GM23248 (cell line): ENCODE results near the gene ZNF813. TPM values are rescaled to one million over a fixed set of nuclear protein-coding genes. Genes with fewer than 3 reads are reported as not detected.

Experiments
- DNase-seq: peaks from one replicate; pipeline ENCODE4 v3.0.0-alpha.2; 2015
- H2AFZ ChIP-seq: fragments of 200-600 bp; sonication (generic); 2 replicates; pipeline ENCODE4 v1.6.1; 2016; ENCODE audit warnings: antibody characterized with exemption
- H3F3A ChIP-seq: fragments of 200-600 bp; sonication (generic); 2 replicates; pipeline ENCODE4 v1.6.1; 2016; ENCODE audit warnings: mild to moderate bottlenecking, antibody characterized with exemption, mixed run types; ENCODE audit not compliant: insufficient read depth
- H3K27ac ChIP-seq: fragments of 200-600 bp; sonication (generic); 2 replicates; pipeline ENCODE4 v1.5.1; 2016; ENCODE audit warnings: mild to moderate bottlenecking
- H3K27me3 ChIP-seq: fragments of 200-600 bp; sonication (generic); replicated peaks from 2 replicates; pipeline ENCODE4 v1.6.1; 2016; ENCODE audit warnings: mild to moderate bottlenecking; ENCODE audit not compliant: insufficient read depth
- H3K36me3 ChIP-seq: fragments of 200-600 bp; sonication (generic); 2 replicates; pipeline ENCODE4 v1.6.1; 2016; ENCODE audit warnings: low read depth, mild to moderate bottlenecking
- H3K4me1 ChIP-seq: fragments of 200-600 bp; sonication (generic); 2 replicates; pipeline ENCODE4 v1.6.1; 2016; ENCODE audit warnings: mild to moderate bottlenecking; ENCODE audit not compliant: insufficient read depth
- H3K4me2 ChIP-seq: fragments of 200-600 bp; sonication (generic); one replicate; pipeline ENCODE4 v1.6.1; 2016; ENCODE audit warnings: mild to moderate bottlenecking; ENCODE audit not compliant: unreplicated experiment
- H3K4me3 ChIP-seq: fragments of 200-600 bp; sonication (generic); 2 replicates; pipeline ENCODE4 v1.5.1; 2016; ENCODE audit warnings: mild to moderate bottlenecking
- H3K79me2 ChIP-seq: fragments of 200-600 bp; sonication (generic); 2 replicates; pipeline ENCODE4 v1.6.1; 2016; ENCODE audit warnings: mild to moderate bottlenecking; ENCODE audit not compliant: insufficient read depth
- H3K9ac ChIP-seq: fragments of 200-600 bp; sonication (generic); 2 replicates; pipeline ENCODE4 v1.6.1; 2016; ENCODE audit warnings: mild to moderate bottlenecking
- H3K9me2 ChIP-seq: fragments of 200-600 bp; sonication (generic); 2 replicates; pipeline ENCODE4 v1.6.1; 2016; ENCODE audit warnings: mixed run types, mild to moderate bottlenecking, moderate library complexity; ENCODE audit not compliant: insufficient read depth
- H3K9me3 ChIP-seq: fragments of 200-600 bp; sonication (generic); one replicate; pipeline ENCODE4 v1.6.1; 2017; ENCODE audit warnings: low read depth
- H4K20me1 ChIP-seq: fragments of 200-600 bp; sonication (generic); 2 replicates; pipeline ENCODE4 v1.6.0; 2016; ENCODE audit not compliant: insufficient read depth
- EZH2 ChIP-seq: fragments of 200-600 bp; sonication (generic); IDR thresholded peaks from 2 replicates; pipeline ENCODE4 v1.6.1; 2018; ENCODE audit warnings: antibody characterized with exemption, mild to moderate bottlenecking; ENCODE audit not compliant: insufficient read depth, poor library complexity, severe bottlenecking
- EZH2phosphoT487 ChIP-seq: fragments of 200-600 bp; sonication (generic); IDR thresholded peaks from 2 replicates; pipeline ENCODE4 v1.6.1; 2018; ENCODE audit warnings: antibody characterized with exemption, moderate library complexity, mild to moderate bottlenecking, low read depth; ENCODE audit not compliant: insufficient read depth
- WGBS, 2 experiments: methylation state at CpG; one replicate each; pipeline ENCODE4 v1.1.6; 2015 to 2017; ENCODE audit warnings: low lambda C conversion rate in 2 of 2, low coverage in 1 of 2; ENCODE audit errors: missing lambda C conversion rate in 2 of 2; 5-methylcytosine and 5-hydroxymethylcytosine counted together
- in situ Hi-C: fragments of 300-500 bp; cut with MboI; formaldehyde crosslinking; loops from 2 replicates; pipeline ENCODE4 v1.15.0; 2020
- polyA plus RNA-seq: library from polyadenylated mRNA; unstranded; fragments of >200 nt; fragmentation: Nextera tagmentation; extraction: Ambion mirVana; gene quantifications from 2 replicates; pipeline ENCODE4 v1.2.1, GENCODE V29; 2016
- total RNA-seq: library from RNA; depleted of rRNA; stranded (reverse); fragments of >200 nt; shearing (Covaris generic); gene quantifications from 2 replicates; pipeline ENCODE4 v1.2.3, GENCODE V29; 2014; rRNA removed

Gene ZNF813
- total and polyA plus RNA-seq, 2 experiments from 2014 or later, result 1.0 to 2.7 TPM

DNA sequence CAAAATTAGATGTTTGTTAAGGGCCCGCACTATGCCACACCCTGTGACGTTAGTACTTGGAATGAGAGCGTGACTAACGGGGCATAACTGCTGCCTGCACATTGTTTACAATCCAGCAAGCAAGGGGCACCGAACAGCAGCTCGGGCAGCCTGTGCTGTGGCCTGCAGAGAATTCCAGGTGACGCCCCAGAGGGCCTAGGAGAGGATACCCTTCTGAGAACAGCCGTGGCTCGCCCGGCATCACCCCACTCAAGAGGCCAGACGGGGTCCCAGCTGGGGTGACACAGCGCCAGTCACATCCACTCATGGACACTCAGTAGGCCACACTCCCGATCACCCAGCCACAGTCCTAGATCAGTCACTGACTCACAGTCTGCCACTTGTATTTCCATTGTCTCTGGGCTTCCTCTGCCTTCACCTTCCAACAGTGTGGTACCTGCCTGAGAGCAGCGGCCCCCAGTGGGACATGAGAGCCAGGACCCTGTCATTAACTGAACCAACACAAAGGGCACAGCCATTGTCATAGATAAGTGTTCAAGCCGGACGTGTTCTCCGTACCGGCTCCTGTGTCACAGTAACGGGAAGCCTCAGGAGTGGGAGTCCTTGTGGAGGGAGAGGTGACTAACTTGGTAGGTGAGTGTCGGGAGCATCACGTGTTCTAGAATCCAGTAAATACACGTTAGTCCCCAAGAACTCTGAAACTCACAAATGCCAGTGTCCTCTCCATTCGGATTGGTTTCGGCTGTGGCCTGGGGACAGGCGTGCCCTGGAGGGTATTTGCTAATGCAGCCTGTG lies 77.9 kb downstream of the ZNF813 start:
- Histone ChIP-seq H3K27me3 (no peaks in the 10 kb centered on the region), H3K9me2 (no peaks in the 10 kb centered on the region), H3K9ac (peak overlapping the region; percentile 63), H3K4me1 (peaks cover 43% of the 10 kb centered on the region), H3K79me2 (peaks cover 46% of the 10 kb centered on the region), H3F3A (peaks cover 46% of the 10 kb centered on the region), H3K36me3 (no peaks in the 10 kb centered on the region), H3K4me3 (no peak overlapping the region), H3K9me3 (no peaks in the 10 kb centered on the region), H3K4me2 (peak overlapping the region; percentile 26), H3K27ac (peak overlapping the region; percentile 91), H2AFZ (peak overlapping the region; percentile 50), H4K20me1 (no peaks in the 10 kb centered on the region)
- WGBS, 2 experiments, result 60 to 62% methylated on average over 25 of the region's 25 CpGs
- in situ Hi-C loops, result no loop called here
- TF ChIP-seq EZH2 (no peak), EZH2phosphoT487 (no peak)
- DNase-seq, result peak; percentile 93

Other genes starting within 250 kb of the ZNF813 start
- 15.9 and 18.8 TPM in 2 replicates for gene ZNF677, start 212.9 kb upstream of the ZNF813 start, total RNA-seq
- 19.5 and 21.2 TPM in 2 replicates for gene ZNF677, start 212.9 kb upstream of the ZNF813 start, polyA plus RNA-seq
- not detected in 2 replicates for gene VN1R2, start 209.4 kb upstream of the ZNF813 start, total RNA-seq
- not detected in 2 replicates for gene VN1R2, start 209.4 kb upstream of the ZNF813 start, polyA plus RNA-seq
- gene VN1R4, start 200.0 kb upstream of the ZNF813 start, total RNA-seq, result not detected in 2 replicates
- not detected in 2 replicates for gene VN1R4, start 200.0 kb upstream of the ZNF813 start, polyA plus RNA-seq
- 5.2 and 7.5 TPM in 2 replicates for gene ZNF845, start 134.0 kb upstream of the ZNF813 start, total RNA-seq
- gene ZNF845, start 134.0 kb upstream of the ZNF813 start, polyA plus RNA-seq, result 3.1 and 3.5 TPM in 2 replicates
- gene ZNF525, start 102.0 kb upstream of the ZNF813 start, total RNA-seq, result 3.6 and 7.6 TPM in 2 replicates
- gene ZNF525, start 102.0 kb upstream of the ZNF813 start, polyA plus RNA-seq, result 1.9 and 2.0 TPM in 2 replicates
- 6.3 and 6.4 TPM in 2 replicates for gene ZNF765, start 72.6 kb upstream of the ZNF813 start, total RNA-seq
- 4.6 and 5.5 TPM in 2 replicates for gene ZNF765, start 72.6 kb upstream of the ZNF813 start, polyA plus RNA-seq
- 12.2 and 19.0 TPM in 2 replicates for gene ZNF761, start 35.7 kb upstream of the ZNF813 start, total RNA-seq
- 5.7 and 6.5 TPM in 2 replicates for gene ZNF761, start 35.7 kb upstream of the ZNF813 start, polyA plus RNA-seq
- gene ZNF331, start 70.4 kb downstream of the ZNF813 start, total RNA-seq, result 12.0 and 13.9 TPM in 2 replicates
- 15.7 and 17.0 TPM in 2 replicates for gene ZNF331, start 70.4 kb downstream of the ZNF813 start, polyA plus RNA-seq
- gene DPRX, start 164.3 kb downstream of the ZNF813 start, total RNA-seq, result not detected in 2 replicates
- not detected in 2 replicates for gene DPRX, start 164.3 kb downstream of the ZNF813 start, polyA plus RNA-seq